Hematopoietic multipotent progenitor cell treated with erythropoietin and hydrocortisone succinate and interleukin-3 and kit ligand, for 4 days (in vitro differentiated cells): ENCODE measurements around the gene CADPS.

Source experiments
- DNase-seq: peaks from one replicate; pipeline ENCODE4 v3.0.0-alpha.2; 2015

CADPS gene

GRCh38 chr3:62624185-62624584, 251.0 kb downstream of the CADPS start:
- no peak for DNase-seq

DNA sequence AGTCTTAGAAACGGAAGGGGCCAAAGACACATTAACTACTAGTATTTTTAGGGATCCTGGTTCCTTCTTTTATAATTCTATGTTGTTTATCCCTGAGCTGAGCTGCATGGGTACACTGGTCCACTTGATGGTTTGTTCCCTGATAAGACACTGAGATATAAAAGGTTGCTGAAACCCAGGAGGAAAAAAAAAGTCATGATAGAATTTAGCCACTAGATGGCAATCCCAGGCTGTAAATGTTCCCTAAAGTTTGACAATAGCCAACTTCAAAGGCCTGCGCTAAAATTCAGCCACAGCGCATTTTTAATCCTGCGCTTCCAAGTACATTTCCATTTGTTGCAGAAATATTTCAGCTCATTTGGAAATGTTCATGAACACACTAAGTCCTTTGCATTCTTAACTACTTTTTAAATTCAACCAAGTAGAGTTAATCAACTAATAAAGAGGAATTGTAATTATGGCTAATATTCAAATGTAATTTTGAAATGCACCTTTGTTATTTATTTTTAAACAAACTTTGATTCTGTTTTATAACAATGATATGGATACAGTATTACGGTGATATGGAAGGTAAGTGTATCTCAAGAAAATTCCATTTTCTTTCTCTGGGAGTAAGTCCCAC, 252.6 kb downstream of the CADPS start:
- peak; percentile 75 for DNase-seq

- no peak for DNase-seq
Observed at GRCh38 chr3:62621925-62622324, 253.3 kb downstream of the CADPS start.

GRCh38 chr3:62621176-62621575, 254.0 kb downstream of the CADPS start:
- DNase-seq = no peak

- no peak for DNase-seq
Observed at GRCh38 chr3:62615258-62615849, 259.9 kb downstream of the CADPS start.

- DNase-seq = no peak
Observed at GRCh38 chr3:62614527-62614926, 260.7 kb downstream of the CADPS start.

DNA sequence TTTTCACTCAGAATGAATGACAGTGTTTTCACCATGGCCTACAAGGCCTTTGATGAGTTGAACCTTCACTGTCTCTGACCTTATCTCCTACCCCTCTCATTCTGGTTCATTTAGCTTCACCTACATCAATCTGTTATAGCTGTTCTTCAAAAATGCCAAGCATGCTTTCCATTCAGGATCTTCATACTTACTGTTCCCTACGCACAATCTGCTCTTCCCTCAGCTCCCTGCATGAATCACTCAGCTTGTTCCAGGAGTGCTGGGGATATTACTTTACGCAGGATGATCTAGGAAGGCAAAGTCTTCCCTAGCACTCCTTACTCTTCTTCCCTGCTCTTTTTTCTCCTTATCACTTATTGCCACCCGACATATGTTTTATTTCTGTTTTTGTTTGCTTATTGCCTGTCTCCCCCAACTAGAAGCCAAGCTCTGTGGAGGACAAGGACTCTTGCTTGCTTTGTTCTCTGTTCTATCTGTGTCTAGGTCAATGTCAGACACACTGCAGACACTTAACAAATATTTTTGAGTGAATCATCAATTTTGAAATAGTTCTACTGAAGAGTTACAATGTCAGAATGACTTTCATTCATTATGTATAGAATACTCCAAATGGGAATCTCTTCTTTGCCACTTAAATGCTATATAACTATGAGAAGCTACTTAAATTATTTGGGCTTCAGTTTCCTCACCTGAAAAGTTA, 263.5 kb downstream of the CADPS start:
- no peak for DNase-seq

DNA sequence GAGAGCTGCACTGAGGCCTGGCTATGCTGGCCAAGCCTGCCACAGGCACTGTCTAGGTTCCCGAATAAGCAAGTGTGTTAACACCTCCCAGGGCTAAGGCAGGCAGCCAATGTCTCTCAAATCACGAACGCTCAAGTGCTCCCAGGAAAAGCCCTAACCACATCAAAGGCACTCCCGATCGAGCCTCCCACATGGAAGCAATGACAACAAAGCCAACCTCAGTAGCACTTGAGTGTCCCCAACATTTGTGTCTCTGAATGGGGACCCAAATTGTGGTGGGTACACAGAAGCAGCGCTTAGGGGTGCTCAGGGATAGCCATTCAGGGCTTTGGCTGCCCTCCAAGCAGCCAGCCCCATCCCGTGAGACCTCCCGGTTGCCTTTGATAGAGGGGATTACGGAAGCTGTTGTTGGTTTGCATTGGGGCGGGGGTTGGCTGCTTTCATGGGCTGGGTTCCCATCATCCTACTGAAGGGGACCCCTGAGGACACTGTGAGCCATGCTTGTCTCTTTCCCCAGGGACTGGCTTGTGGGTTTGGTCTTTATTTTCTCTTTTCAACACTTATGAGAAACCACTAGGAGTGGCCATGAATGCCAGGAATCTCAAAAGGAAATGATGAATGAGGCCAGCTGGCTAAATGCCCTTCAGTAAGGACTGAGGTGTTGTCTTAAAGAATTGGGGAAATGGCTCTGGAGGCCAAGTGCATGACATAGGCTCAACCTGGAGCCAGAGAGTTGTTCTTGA, 267.8 kb downstream of the CADPS start:
- DNase-seq = no peak

- no peak for DNase-seq
Observed at GRCh38 chr3:62605413-62606068, 269.7 kb downstream of the CADPS start.

- no peak for DNase-seq
Observed at GRCh38 chr3:62604751-62605351, 270.4 kb downstream of the CADPS start.

GRCh38 chr3:62604298-62604697, 270.9 kb downstream of the CADPS start:
- no peak for DNase-seq

DNA sequence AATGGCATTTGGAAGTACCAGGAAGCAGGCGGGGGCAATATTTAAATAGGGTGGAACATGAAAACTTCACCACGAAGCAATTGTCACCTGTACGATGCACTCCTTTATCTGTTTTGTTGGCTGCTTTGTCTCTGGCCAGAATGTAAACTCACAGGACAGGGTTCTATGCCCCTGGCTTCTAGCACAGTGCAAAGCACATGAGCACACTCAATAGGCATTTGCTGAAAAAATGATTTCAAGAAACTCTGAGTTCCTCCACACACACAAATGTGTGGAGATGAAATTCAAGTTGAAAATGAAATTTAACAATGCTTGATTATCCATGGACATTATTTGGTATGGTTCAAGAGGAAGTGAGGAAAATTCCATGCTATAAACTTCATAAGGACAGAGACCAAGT, 272.2 kb downstream of the CADPS start:
- DNase-seq = no peak

DNA sequence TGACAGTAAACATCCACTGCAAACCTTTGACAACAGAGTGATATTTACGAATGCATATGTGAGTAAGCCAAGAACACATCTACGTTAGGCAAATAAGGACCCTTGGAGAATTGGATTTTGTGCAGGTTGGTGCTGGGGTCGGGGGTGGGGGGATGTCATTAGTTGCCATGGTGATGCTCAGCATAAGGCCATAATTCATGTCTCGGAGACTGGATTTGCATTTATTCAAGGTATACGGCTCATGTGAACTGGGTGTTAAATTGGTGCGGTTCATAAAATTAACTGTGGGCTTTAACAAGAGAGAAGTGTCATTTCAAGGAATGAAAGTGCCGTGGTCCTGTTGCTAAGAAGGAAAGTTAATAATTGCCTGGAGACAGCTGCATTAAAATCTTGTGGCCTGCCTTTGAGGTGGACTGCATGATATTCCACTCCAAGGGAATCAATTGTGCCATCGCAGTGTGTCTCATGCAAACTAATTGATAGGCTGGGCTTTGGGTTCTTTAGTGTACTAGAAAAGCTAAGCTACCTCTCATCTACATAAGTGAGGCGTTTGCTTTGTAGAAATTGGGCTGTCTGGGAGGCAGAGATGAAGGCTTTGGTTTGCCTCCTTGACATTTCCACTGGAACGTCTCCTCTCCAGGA, 273.0 kb downstream of the CADPS start:
- DNase-seq = no peak

DNA sequence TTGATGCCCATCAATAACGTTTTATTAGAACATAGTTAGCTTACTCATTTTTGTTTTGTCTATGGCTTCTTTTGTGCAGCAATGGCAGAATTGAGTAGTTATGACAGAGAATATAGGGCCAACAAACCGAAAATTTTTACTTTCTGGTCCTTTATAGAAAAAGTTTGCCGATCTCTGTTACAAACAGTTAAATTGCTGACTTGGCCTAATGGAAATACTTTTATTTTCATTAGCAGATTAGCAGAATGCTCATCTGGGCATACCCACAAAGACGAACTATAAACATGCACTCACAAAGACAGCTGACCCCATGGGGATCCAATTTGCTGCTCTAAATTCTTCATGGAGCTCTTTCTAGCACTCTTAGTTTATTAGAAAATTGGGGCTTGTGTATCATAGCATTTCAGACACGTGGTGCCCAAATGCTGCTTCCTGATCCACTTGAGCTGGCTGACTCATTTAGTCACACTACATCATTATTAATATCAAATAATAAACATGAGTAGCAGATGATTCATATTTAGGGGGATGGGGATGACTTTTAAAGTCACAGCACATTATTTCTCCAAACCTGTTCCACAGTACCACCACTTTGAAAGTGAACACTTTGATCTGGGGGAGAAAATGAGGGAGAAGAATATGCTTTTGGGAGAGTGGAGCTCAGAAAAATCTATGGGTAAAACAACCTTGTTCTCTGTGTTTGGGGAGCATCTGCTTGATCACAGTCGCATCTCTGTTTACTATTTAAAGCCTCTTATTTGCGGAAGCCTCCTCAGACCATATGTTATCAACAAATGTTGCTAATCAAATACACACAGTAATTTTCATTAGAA, 273.8 kb downstream of the CADPS start:
- DNase-seq = no peak

DNA sequence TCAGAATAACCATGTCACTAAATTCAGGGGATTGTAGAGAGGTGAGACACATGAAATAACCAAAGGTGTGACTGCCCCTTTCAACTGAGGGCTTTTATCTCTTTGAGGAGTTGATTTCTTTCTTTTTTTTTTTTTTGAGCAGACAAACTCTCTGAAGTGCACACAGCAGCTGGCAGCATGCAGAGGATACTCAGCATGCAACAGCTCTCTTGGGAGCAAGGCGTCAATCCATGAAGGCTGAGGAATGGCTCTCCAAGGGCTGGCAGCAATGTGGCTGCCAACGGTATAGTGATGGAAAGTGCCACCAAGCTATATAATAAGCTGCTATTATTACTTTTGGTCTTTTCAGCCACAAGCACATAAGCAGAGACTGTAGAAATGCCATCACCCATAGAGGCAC, 275.2 kb downstream of the CADPS start:
- DNase-seq = no peak

- no peak for DNase-seq
Observed at GRCh38 chr3:62597491-62597890, 277.7 kb downstream of the CADPS start.

DNA sequence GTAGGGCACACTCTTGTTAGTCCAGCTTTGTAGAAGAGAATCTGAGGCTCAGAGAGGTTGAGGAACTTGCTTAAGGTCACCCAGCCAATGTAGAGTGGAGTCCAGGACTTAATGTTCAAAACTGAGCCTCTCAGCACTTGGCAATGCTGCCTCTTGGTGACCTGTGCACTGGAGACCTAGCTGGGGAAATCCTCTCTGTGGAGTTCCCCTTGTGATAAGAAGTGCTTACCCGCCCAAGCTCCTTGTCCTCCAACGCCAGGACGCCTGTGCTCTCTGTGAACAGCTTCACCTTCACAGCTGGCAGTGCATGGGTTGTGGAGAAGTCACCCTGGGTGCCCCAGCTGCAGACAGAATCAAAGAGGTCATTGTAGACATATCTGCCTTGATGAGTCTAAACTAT, 282.8 kb downstream of the CADPS start:
- DNase-seq = no peak

- DNase-seq = no peak
Observed at GRCh38 chr3:62589078-62589477, 286.1 kb downstream of the CADPS start.

- no peak for DNase-seq
Observed at GRCh38 chr3:62587579-62588031, 287.6 kb downstream of the CADPS start.

GRCh38 chr3:62587169-62587568, 288.0 kb downstream of the CADPS start:
- no peak for DNase-seq

DNA sequence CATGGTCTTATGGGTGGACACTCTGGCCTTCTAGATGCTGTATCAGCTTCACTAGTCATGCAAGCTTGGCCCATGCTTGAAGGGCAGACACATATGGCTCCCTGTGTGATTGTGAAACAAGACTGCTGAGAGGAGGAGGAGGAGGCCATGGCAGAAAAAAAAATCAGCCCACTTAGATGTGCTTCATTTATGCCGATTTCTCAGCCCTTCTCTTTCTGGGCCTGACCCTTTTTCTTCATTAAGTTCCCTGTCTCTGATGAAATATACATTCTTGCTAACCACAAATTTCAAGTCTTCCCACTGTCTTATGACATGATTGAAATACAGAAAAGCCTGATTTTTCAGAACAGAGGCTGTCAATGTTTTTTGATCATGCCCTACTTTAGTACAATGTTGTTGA, 288.9 kb downstream of the CADPS start:
- DNase-seq = no peak
